PFSK-1 (cell line): ENCODE data around the gene KLF1.

Source experiments
- POLR2AphosphoS5 ChIP-seq: IDR thresholded peaks from 2 replicates; pipeline ENCODE4 v1.6.1; 2012; ENCODE audit warnings: low read depth, mild to moderate bottlenecking, control low read depth, low read length, moderate library complexity
- REST ChIP-seq, 2 experiments: IDR thresholded peaks; 2 replicates each; pipeline versions ENCODE4 v1.6.1 to v1.8.0; 2011 to 2012; ENCODE audit warnings: low read depth in 2 of 2, low read length in 2 of 2, control low read depth in 1 of 2, inconsistent platforms in 1 of 2, mild to moderate bottlenecking in 1 of 2, moderate library complexity in 1 of 2; ENCODE audit not compliant: insufficient read depth in 1 of 2
- SIN3A ChIP-seq: IDR thresholded peaks from 2 replicates; pipeline ENCODE4 v1.6.1; 2012; ENCODE audit warnings: mild to moderate bottlenecking, low read length, moderate library complexity, borderline replicate concordance; ENCODE audit not compliant: insufficient read depth

GRCh38 chr19:12840091-12841079 is 46.6 kb downstream of the KLF1 start:
- TF ChIP-seq SIN3A (no peak), POLR2AphosphoS5 (no peak), REST (IDR thresholded peaks at IDR 0.05; ENCODE audit: insufficient read depth in 1 of 2, low read depth in 2 of 2, low read length in 2 of 2) (no peak)
